H1 (cell line): ENCODE data around the gene SLC43A3. TPM values are rescaled to one million over a fixed set of nuclear protein-coding genes. Genes with fewer than 3 reads are reported as not detected.

ENCODE experiments used
- BCL11A ChIP-seq, 2 experiments: IDR thresholded peaks; one replicate each; pipeline ENCODE4 v1.6.1; 2011; ENCODE audit warnings: low read depth in 2 of 2, low read length in 2 of 2, mild to moderate bottlenecking in 2 of 2
- CTBP2 ChIP-seq: IDR thresholded peaks from 2 replicates; pipeline ENCODE4 v1.7.0; 2011; ENCODE audit warnings: borderline replicate concordance, mild to moderate bottlenecking, moderate library complexity, mixed read lengths, low read length; ENCODE audit not compliant: insufficient read depth, insufficient read length
- POU5F1 ChIP-seq: IDR thresholded peaks from 2 replicates; pipeline ENCODE4 v1.6.1; 2011; ENCODE audit warnings: low read depth, mild to moderate bottlenecking, low read length, moderate library complexity
- polyA plus RNA-seq, 7 experiments: library from polyadenylated mRNA; depleted of rRNA in 3 of 7; stranded (reverse) in 5 of 7; unstranded in 2 of 7; fragments of >200 nt in 5 of 7; fragments of 200-250 nt in 2 of 7; gene quantifications; 1 replicate in 5 of 7; 2 replicates in 1 of 7; 4 replicates in 1 of 7; pipeline versions ENCODE4 v1.2.1 to v1.2.3, GENCODE V29; 2011 to 2013; ENCODE audit warnings: missing spikeins in 2 of 7, mixed read lengths in 2 of 7
- total RNA-seq: library from RNA; stranded (reverse); fragmentation: NEBNext Ultra II Directional; extraction: Animal tissue kit (Norgen Biotek cat#: 25700); gene quantifications from 2 replicates; pipeline ENCODE4 v1.2.1, GENCODE V29; 2021
- TF ChIP-seq, protein P1 (sequence below), 3 experiments: IDR thresholded peaks; 1 replicate in 2 of 3; 2 replicates in 1 of 3; pipeline versions ENCODE4 v1.5.1 to v1.6.1; 2011; ENCODE audit warnings: low read length in 3 of 3, mild to moderate bottlenecking in 3 of 3, inconsistent platforms in 2 of 3, low read depth in 1 of 3, moderate library complexity in 1 of 3; ENCODE audit not compliant: insufficient read depth in 1 of 3; ENCODE audit errors: control extremely low read depth in 1 of 3

Gene SLC43A3
- total and polyA plus RNA-seq, 2 of the 8 experiments (the other 6 are each of a cell fraction or from before 2014, with no cell fraction given), result 31.8 to 67.8 TPM

DNA sequence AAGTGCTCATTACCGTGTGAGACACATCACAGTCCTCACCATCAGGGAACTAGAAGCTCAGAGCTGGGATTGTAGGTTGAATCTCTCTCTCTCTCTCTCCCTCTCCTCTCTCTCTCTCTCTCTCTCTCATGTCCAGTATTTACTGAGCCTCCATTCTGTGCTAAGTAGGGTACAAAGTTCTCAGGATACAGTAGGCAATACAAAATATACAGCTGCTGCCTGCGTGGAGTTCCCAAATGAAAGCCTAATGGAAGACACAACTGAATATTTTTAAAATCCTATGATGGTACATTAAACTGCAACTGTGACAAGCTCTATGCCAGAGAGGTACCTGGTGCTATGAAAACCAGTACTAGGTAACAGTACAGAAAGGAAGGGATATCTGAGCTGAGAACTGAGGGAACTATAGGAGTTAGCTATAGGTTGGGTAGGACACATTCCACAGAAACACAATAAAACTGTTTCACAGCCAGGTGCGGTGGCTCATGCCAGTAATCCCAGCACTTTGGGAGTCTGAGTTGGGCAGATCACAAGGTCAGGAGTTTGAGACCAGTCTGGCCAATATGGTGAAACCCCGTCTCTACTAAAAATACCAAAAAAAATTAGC lies 26.8 kb downstream of the SLC43A3 start (continued):
- TF ChIP-seq, protein P1, sequence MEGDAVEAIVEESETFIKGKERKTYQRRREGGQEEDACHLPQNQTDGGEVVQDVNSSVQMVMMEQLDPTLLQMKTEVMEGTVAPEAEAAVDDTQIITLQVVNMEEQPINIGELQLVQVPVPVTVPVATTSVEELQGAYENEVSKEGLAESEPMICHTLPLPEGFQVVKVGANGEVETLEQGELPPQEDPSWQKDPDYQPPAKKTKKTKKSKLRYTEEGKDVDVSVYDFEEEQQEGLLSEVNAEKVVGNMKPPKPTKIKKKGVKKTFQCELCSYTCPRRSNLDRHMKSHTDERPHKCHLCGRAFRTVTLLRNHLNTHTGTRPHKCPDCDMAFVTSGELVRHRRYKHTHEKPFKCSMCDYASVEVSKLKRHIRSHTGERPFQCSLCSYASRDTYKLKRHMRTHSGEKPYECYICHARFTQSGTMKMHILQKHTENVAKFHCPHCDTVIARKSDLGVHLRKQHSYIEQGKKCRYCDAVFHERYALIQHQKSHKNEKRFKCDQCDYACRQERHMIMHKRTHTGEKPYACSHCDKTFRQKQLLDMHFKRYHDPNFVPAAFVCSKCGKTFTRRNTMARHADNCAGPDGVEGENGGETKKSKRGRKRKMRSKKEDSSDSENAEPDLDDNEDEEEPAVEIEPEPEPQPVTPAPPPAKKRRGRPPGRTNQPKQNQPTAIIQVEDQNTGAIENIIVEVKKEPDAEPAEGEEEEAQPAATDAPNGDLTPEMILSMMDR (IDR thresholded peaks at IDR 0.05; ENCODE audit: control extremely low read depth in 1 of 3, insufficient read depth in 1 of 3, low read depth in 1 of 3, low read length in 3 of 3), result no peak
- no peak for TF ChIP-seq CTBP2
- TF ChIP-seq BCL11A (IDR thresholded peaks at IDR 0.05; ENCODE audit: low read depth in 2 of 2, low read length in 2 of 2), result no peak
- TF ChIP-seq POU5F1, result no peak
